WTC11 (cell line): ENCODE results near the gene PSMD5. TPM values are rescaled to one million over a fixed set of nuclear protein-coding genes. Genes with fewer than 3 reads are reported as not detected.

ENCODE experiments used
- ATAC-seq: fragments of 200-7000 bp; cut with Tn5 transposase; 2 replicates; pipeline ENCODE4 v1.10.0; 2021; ENCODE audit warnings: mild to moderate bottlenecking, moderate library complexity
- CTCF ChIA-PET: fragments of 300-600 bp; sonication (Branson Sonifier 250); formaldehyde crosslinking; loops from one replicate; lab custom pipeline; 2021; ENCODE audit warnings: antibody characterized with exemption; lab: Charles Lee
- POLR2A ChIA-PET: fragments of 350-600 bp; sonication (Branson Sonifier 250); formaldehyde crosslinking; loops from one replicate; lab custom pipeline; 2021; ENCODE audit warnings: antibody characterized with exemption; lab: Charles Lee
- DNase-seq: peaks from one replicate; pipeline ENCODE4 v3.0.0; 2021; ENCODE audit warnings: low spot score
- H3K27ac Mint-ChIP-seq: 2 replicates; pipeline ENCODE4 v1.8.0; 2021; ENCODE audit warnings: mixed read lengths
- H3K27me3 Mint-ChIP-seq: 2 replicates; pipeline ENCODE4 v1.8.0; 2021; ENCODE audit warnings: low read depth, mild to moderate bottlenecking, moderate library complexity, mixed read lengths
- H3K36me3 Mint-ChIP-seq: 2 replicates; pipeline ENCODE4 v1.8.0; 2021; ENCODE audit warnings: mixed read lengths
- H3K4me1 Mint-ChIP-seq: 2 replicates; pipeline ENCODE4 v1.8.0; 2022; ENCODE audit warnings: mixed read lengths
- H3K4me3 Mint-ChIP-seq: 2 replicates; pipeline ENCODE4 v1.8.0; 2021; ENCODE audit warnings: mild to moderate bottlenecking, moderate library complexity, mixed read lengths
- H3K9me3 Mint-ChIP-seq: 2 replicates; pipeline ENCODE4 v1.8.0; 2021; ENCODE audit warnings: mixed read lengths
- ATF3 ChIP-seq: sonication (generic); formaldehyde crosslinking; conservative IDR thresholded peaks from 2 replicates; pipeline ENCODE4 v1.8.1; 2022; ENCODE audit warnings: mild to moderate bottlenecking, missing genetic modification reagents
- CREB1 ChIP-seq: sonication (generic); formaldehyde crosslinking; IDR thresholded peaks from 2 replicates; pipeline ENCODE4 v1.8.0; 2023; ENCODE audit warnings: mild to moderate bottlenecking, missing genetic modification reagents
- ERG ChIP-seq: fragments of 250-450 bp; sonication (Bioruptor Pico); IDR thresholded peaks from 2 replicates; pipeline ENCODE4 v1.8.0; 2021; ENCODE audit warnings: mild to moderate bottlenecking
- ESRRA ChIP-seq: sonication (generic); formaldehyde crosslinking; IDR thresholded peaks from 2 replicates; pipeline ENCODE4 v1.8.1; 2022; ENCODE audit warnings: mild to moderate bottlenecking, missing genetic modification reagents, borderline replicate concordance
- FOXK1 ChIP-seq: sonication (generic); formaldehyde crosslinking; IDR thresholded peaks from 2 replicates; pipeline ENCODE4 v1.8.0; 2022; ENCODE audit warnings: mild to moderate bottlenecking, moderate library complexity, missing genetic modification reagents
- HMGXB4 ChIP-seq: sonication (generic); formaldehyde crosslinking; IDR thresholded peaks from 2 replicates; pipeline ENCODE4 v1.8.1; 2023; ENCODE audit warnings: mild to moderate bottlenecking, moderate library complexity, missing genetic modification reagents
- NR1H2 ChIP-seq: sonication (generic); formaldehyde crosslinking; IDR thresholded peaks from 2 replicates; pipeline ENCODE4 v1.9.0; 2021; ENCODE audit warnings: mild to moderate bottlenecking, moderate library complexity, missing genetic modification reagents
- USF1 ChIP-seq: sonication (generic); formaldehyde crosslinking; IDR thresholded peaks from 2 replicates; pipeline ENCODE4 v1.8.0; 2022; ENCODE audit warnings: mild to moderate bottlenecking, missing genetic modification reagents
- USF2 ChIP-seq: sonication (generic); formaldehyde crosslinking; IDR thresholded peaks from 2 replicates; pipeline ENCODE4 v1.8.1; 2023; ENCODE audit warnings: mild to moderate bottlenecking, missing genetic modification reagents, moderate library complexity
- ZNF121 ChIP-seq: sonication (generic); formaldehyde crosslinking; IDR thresholded peaks from 2 replicates; pipeline ENCODE4 v1.8.0; 2023; ENCODE audit warnings: missing genetic modification reagents
- ZNF219 ChIP-seq: sonication (generic); formaldehyde crosslinking; IDR thresholded peaks from 2 replicates; pipeline ENCODE4 v1.8.0; 2023; ENCODE audit warnings: missing genetic modification reagents, mild to moderate bottlenecking, borderline replicate concordance
- ZNF396 ChIP-seq: fragments of 250-450 bp; sonication (Bioruptor Pico); IDR thresholded peaks from 2 replicates; pipeline ENCODE4 v1.8.0; 2021; ENCODE audit warnings: mild to moderate bottlenecking, moderate library complexity, borderline replicate concordance
- total RNA-seq: library from RNA; stranded (reverse); gene quantifications from 3 replicates; pipeline ENCODE4 v1.2.3, GENCODE V29; 2021

Gene PSMD5
- total RNA-seq, 1 experiment from 2014 or later, result 61.1 TPM

GRCh38 chr9:120851449-120851848 is 8.7 kb upstream of the PSMD5 start:
- Mint-ChIP-seq H3K4me3 (no peak overlapping the region), H3K27ac (peak overlapping the region; percentile 87)
- CTCF ChIA-PET, result interaction anchor here (1.2 to 1.9 kb wide), 4 partner anchors 11 to 134 kb away, joined by 3 to 7 read pairs (median 4); no protein-coding TSS in a partner anchor

GRCh38 chr9:120850315-120850714 is 7.6 kb upstream of the PSMD5 start:
- Mint-ChIP-seq H3K4me1 (peaks cover 38% of the 10 kb centered on the region), H3K9me3 (no peaks in the 10 kb centered on the region), H3K36me3 (no peaks in the 10 kb centered on the region), H3K27me3 (no peaks in the 10 kb centered on the region), H3K4me3 (no peak overlapping the region), H3K27ac (peak overlapping the region; percentile 1; the same call in 1 of the 2 replicates)
- CTCF ChIA-PET, result interaction anchor here (1.2 kb wide), 1 partner anchor 23 kb away, joined by 4 read pairs; no protein-coding TSS in a partner anchor
- DNase-seq, result no peak
- no peak for ATAC-seq
- TF ChIP-seq USF1, result no peak
- no peak for TF ChIP-seq ATF3 (CRISPR knock-in tag)
- POLR2A ChIA-PET, result no interaction called here

More at GRCh38 chr9:120851449-120851848, 8.7 kb upstream of the PSMD5 start:
- ATAC-seq, result no peak
- TF ChIP-seq ESRRA (CRISPR knock-in tag), result no peak
- POLR2A ChIA-PET, result no interaction called here
- no peaks in the 10 kb centered on the region for H3K36me3 Mint-ChIP-seq
- H3K9me3 Mint-ChIP-seq, result no peaks in the 10 kb centered on the region
- no peaks in the 10 kb centered on the region for H3K27me3 Mint-ChIP-seq
- DNase-seq, result no peak
- peaks cover 35% of the 10 kb centered on the region for H3K4me1 Mint-ChIP-seq

GRCh38 chr9:120846906-120847305 is 4.2 kb upstream of the PSMD5 start:
- CTCF ChIA-PET, result interaction anchor here (1.0 to 1.1 kb wide), 2 partner anchors 17 to 213 kb away, joined by 3 read pairs; no protein-coding TSS in a partner anchor
- no peak overlapping the region; the same call in 1 of the 2 replicates for H3K27ac Mint-ChIP-seq
- no peak overlapping the region for H3K4me3 Mint-ChIP-seq

GRCh38 chr9:120846251-120846889 is 3.6 kb upstream of the PSMD5 start:
- H3K4me1 Mint-ChIP-seq, result peaks cover 34% of the 10 kb centered on the region
- H3K9me3 Mint-ChIP-seq, result no peaks in the 10 kb centered on the region
- ChIA-PET POLR2A (no interaction called here), CTCF (interaction anchor here (1.0 to 1.1 kb wide), 2 partner anchors 18 to 214 kb away, joined by 3 read pairs; no protein-coding TSS in a partner anchor)
- ATAC-seq (no peak), DNase-seq (no peak)
- H3K4me3 Mint-ChIP-seq, result no peak overlapping the region
- no peaks in the 10 kb centered on the region for H3K27me3 Mint-ChIP-seq
- H3K27ac Mint-ChIP-seq, result no peak overlapping the region; the same call in none of the 2 replicates
- peaks cover 18% of the 10 kb centered on the region for H3K36me3 Mint-ChIP-seq
- no peak for TF ChIP-seq ERG
- TF ChIP-seq HMGXB4 (CRISPR knock-in tag), result no peak
- TF ChIP-seq ZNF219 (CRISPR knock-in tag), result no peak
- TF ChIP-seq ZNF121 (CRISPR knock-in tag), result no peak
- no peak for TF ChIP-seq NR1H2
- TF ChIP-seq CREB1 (CRISPR knock-in tag), result no peak
- TF ChIP-seq ZNF396 (CRISPR knock-in tag), result no peak
- no peak for TF ChIP-seq ATF3 (CRISPR knock-in tag)
- TF ChIP-seq FOXK1 (CRISPR knock-in tag), result no peak
- TF ChIP-seq, all 79 proteins: peak for 0

More at GRCh38 chr9:120846906-120847305, 4.2 kb upstream of the PSMD5 start:
- peaks cover 34% of the 10 kb centered on the region for H3K4me1 Mint-ChIP-seq
- TF ChIP-seq USF2 (CRISPR knock-in tag), result no peak
- H3K27me3 Mint-ChIP-seq, result no peaks in the 10 kb centered on the region
- POLR2A ChIA-PET, result no interaction called here
- peaks cover 13% of the 10 kb centered on the region for H3K36me3 Mint-ChIP-seq
- no peak for ATAC-seq
- no peaks in the 10 kb centered on the region for H3K9me3 Mint-ChIP-seq
- no peak for DNase-seq
